Rectal smooth muscle tissue (tissue), 1 donor: ENCODE measurements around the gene FERMT1.

Source experiments
- H3K27ac ChIP-seq: one replicate; pipeline ENCODE4 v1.7.0; 2013; ENCODE audit warnings: low read depth, low read length, inconsistent platforms
- H3K27me3 ChIP-seq: one replicate; pipeline ENCODE4 v1.7.0; 2013; ENCODE audit warnings: low read length; ENCODE audit not compliant: control insufficient read depth, insufficient read depth
- H3K36me3 ChIP-seq: one replicate; pipeline ENCODE4 v1.7.0; 2013; ENCODE audit warnings: low read length; ENCODE audit not compliant: control insufficient read depth, insufficient read depth
- H3K4me1 ChIP-seq: one replicate; pipeline ENCODE4 v1.7.0; 2013; ENCODE audit warnings: low read length; ENCODE audit not compliant: control insufficient read depth, insufficient read depth
- H3K4me3 ChIP-seq: one replicate; pipeline ENCODE4 v1.7.0; 2013; ENCODE audit warnings: low read length
- H3K9ac ChIP-seq: one replicate; pipeline ENCODE4 v1.7.0; 2013; ENCODE audit warnings: low read length

The FERMT1 gene, protein sequence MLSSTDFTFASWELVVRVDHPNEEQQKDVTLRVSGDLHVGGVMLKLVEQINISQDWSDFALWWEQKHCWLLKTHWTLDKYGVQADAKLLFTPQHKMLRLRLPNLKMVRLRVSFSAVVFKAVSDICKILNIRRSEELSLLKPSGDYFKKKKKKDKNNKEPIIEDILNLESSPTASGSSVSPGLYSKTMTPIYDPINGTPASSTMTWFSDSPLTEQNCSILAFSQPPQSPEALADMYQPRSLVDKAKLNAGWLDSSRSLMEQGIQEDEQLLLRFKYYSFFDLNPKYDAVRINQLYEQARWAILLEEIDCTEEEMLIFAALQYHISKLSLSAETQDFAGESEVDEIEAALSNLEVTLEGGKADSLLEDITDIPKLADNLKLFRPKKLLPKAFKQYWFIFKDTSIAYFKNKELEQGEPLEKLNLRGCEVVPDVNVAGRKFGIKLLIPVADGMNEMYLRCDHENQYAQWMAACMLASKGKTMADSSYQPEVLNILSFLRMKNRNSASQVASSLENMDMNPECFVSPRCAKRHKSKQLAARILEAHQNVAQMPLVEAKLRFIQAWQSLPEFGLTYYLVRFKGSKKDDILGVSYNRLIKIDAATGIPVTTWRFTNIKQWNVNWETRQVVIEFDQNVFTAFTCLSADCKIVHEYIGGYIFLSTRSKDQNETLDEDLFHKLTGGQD

DNA sequence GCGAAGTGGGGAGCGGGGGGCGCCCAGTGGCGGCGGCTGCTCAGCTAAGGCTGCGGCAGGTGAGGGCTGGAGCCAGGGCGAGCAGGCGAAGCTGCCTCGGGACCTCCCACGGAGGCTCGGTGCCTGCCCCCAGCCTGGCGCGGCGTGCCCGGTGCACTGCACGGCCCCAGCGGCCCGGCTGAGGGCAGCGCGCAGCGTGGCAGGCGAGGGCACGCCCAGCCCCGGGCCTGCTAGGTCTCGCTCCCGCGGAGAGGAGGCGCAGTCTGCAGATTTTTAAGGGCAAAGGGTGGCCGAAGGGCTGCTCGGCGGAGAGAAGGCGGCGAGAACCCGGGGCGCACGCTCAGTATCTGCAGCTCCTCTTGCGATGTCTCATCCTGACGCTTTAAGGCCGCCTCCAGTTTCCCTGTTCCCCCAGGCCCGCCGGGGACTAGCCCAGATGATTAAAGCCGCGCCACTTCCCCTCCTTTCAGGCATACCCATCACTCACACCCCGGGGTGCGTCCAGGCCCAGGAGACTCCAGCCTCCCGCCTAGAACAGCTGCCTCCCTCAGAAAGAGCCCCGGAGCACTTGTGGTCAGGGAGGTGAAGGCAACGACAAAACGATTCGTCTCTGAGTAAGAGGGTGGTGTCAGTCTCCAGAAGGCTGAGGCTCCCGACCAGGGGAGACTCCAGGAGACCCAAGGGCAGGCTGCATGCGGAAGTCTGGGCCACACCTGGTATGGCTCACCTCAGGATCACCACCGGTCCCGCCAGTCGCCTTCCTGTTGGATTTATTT is at the start of gene FERMT1:
TSS of gene FERMT1 (minus strand) at position 158 of the 776 bp plus-strand sequence. CDS start 3,476 bp downstream, outside the sequence.
- H3K27me3 ChIP-seq = no peaks in the 10 kb centered on the region
- H3K27ac ChIP-seq = no peak within 1 kb of the TSS
- H3K4me1 ChIP-seq = no peaks in the 10 kb centered on the region
- H3K9ac ChIP-seq = no peak within 1 kb of the TSS
- H3K4me3 ChIP-seq = peak within 1 kb of the TSS; percentile 67
- H3K36me3 ChIP-seq = no peaks in the 10 kb centered on the region

DNA sequence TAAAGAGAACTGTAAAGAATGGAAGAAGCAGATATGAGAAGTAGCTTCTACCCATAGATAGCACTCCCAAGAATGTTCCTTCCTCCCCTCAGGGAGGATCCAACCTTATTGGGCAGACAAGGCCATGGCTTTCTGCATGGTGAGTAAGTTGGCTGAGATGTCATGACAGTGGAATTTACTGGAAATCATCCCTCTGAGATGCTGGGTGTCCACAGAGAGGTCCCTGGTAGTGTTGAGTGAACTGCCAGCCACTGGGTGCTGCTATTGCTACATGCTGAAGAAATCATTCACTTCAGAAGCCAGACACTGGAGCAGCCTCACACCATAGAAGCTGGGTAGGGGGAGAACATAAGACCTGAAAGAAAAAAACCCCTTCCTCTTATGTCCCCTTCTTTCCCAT is 46.4 kb upstream of the FERMT1 start:
- Histone ChIP-seq H3K9ac (no peak overlapping the region), H3K27me3 (no peaks in the 10 kb centered on the region), H3K4me1 (peaks cover 2% of the 10 kb centered on the region), H3K36me3 (no peaks in the 10 kb centered on the region), H3K4me3 (no peak overlapping the region), H3K27ac (no peak overlapping the region)

DNA sequence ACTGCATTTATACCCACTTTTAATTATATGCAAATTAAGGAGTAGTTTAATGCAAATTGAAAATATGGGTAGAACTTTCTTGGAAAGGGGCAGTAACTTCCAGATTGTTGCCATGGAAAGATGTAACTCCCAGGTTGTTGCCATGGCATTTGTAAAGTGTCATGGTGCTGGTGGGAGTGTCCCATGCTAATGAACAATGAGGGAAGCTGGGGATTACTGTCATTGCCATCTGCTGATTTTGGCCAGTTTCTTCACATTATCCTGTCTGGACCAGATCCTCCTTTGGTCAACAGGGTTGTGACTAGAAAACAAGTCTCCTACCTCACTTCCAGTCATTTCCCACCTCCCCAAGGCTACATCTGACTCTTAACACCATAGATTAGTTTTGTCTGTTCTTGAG is 45.4 kb upstream of the FERMT1 start:
- Histone ChIP-seq H3K36me3 (no peaks in the 10 kb centered on the region), H3K9ac (no peak overlapping the region), H3K27ac (no peak overlapping the region), H3K27me3 (no peaks in the 10 kb centered on the region), H3K4me3 (no peak overlapping the region), H3K4me1 (peaks cover 2% of the 10 kb centered on the region)

DNA sequence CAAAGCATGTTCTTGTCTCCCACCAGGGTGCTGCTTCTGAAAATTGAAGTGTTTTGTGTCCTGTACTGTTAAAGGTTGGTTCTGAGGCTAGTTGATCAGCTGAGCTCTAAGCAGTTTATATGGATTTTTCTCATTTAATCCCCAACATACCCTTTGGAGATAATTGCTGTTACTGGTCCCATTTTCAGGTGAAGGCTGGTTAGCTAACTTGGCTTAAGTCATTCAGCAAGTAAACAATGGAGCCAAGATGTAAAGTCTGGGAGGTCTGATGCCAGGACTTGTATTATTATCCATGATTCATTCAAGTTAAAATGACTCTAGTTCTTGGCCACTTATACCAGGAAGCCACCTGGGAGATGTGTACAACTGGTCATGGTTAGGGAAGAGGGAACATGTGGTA is 42.5 kb upstream of the FERMT1 start:
- Histone ChIP-seq H3K4me1 (peaks cover 2% of the 10 kb centered on the region), H3K27ac (no peak overlapping the region)

DNA sequence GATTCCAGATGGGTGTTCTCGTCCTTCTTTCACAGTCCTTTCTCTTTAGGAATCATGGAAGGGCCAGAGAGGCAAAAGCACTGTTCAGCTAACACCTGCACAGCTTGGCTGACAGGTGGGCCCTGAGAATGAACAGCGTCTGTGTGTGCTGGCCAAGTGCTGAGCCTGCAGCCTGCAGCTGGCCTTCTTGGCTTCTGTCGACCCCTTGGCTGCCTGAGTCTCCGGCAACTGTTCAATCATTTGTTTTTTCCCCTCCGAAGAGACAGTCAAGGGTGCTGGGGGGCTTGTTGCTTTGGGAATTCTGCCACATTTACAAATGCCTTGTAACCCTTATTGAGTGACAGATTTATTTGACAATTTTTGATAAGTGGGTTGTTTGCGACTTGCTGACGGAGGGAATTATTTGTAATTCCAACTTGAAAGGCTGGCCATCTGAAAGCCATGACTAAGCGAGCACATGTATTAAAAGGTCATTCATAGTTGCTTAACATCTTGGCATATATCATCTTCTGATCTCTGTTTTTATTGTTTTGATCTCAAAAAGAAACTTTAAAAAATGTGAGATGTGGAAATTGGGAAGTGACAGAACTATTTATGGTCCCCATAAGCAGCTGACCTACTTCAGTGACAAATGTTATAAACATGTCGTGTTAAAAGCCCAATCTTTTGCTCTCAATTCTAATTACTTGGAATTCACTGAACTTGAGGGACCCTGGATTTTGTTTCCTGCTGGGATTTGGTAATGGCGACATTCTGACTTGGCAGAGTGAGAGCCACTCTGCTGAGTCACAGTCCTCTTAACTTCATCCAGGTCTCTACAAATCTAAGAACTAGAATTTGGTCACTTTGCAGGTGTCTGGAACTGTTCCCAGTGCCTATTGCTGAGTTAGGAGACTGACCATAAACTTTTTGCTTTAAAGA is 41.9 kb upstream of the FERMT1 start:
- Histone ChIP-seq H3K4me1 (peaks cover 2% of the 10 kb centered on the region), H3K27ac (no peak overlapping the region), H3K27me3 (peaks cover 2% of the 10 kb centered on the region), H3K36me3 (no peaks in the 10 kb centered on the region), H3K9ac (no peak overlapping the region), H3K4me3 (no peak overlapping the region)

More for the DNA sequence above, 42.5 kb upstream of the FERMT1 start:
- H3K36me3 ChIP-seq = no peaks in the 10 kb centered on the region
- H3K27me3 ChIP-seq = peaks cover 2% of the 10 kb centered on the region
- H3K4me3 ChIP-seq = no peak overlapping the region
- no peak overlapping the region for H3K9ac ChIP-seq

DNA sequence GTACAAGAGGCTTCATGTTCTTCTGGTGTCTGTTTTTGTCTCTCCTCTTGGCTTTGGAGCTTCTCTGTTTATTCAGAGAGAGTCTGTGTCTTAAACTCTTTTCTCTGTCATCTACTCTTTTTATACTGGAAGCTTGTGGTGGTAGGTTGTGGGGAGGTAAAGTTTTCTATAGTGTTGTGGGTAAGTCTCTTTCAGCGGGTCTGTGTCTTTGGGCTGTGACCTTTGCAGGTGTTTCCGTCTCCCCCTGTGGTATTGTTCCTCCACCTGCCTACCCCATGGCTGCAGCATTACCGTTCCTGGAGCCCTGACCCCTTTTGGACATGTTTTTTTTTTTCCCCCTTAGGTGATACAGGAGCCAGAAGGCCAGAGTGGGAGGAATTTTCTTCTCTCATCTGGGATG is 37.9 kb upstream of the FERMT1 start:
- H3K9ac ChIP-seq = no peak overlapping the region
- no peak overlapping the region for H3K27ac ChIP-seq
- H3K4me3 ChIP-seq = no peak overlapping the region
- no peaks in the 10 kb centered on the region for H3K36me3 ChIP-seq
- peaks cover 2% of the 10 kb centered on the region for H3K4me1 ChIP-seq
- H3K27me3 ChIP-seq = peaks cover 2% of the 10 kb centered on the region

DNA sequence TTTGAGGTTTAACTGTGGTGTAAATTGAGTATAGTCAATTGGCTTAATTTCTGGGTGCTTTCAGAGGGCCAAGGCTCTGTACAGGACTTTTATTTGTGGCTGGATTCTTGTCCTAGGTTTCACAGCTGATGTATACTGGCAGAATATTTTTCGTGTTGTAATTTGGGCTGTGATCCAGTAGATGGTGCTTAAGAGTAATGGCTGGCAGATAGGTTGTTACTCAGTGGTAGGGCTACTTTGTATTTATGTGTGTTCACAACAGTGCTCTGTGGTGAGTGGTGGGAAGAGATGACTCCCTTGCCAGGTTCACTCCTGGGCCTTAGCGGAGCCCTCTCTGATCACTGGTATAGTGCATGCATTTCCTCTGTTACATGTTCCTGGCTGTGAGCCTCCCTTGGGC is 34.5 kb upstream of the FERMT1 start:
- no peak overlapping the region for H3K27ac ChIP-seq
- H3K4me3 ChIP-seq = no peak overlapping the region
- no peaks in the 10 kb centered on the region for H3K27me3 ChIP-seq
- no peaks in the 10 kb centered on the region for H3K36me3 ChIP-seq
- no peak overlapping the region for H3K9ac ChIP-seq
- H3K4me1 ChIP-seq = no peaks in the 10 kb centered on the region

DNA sequence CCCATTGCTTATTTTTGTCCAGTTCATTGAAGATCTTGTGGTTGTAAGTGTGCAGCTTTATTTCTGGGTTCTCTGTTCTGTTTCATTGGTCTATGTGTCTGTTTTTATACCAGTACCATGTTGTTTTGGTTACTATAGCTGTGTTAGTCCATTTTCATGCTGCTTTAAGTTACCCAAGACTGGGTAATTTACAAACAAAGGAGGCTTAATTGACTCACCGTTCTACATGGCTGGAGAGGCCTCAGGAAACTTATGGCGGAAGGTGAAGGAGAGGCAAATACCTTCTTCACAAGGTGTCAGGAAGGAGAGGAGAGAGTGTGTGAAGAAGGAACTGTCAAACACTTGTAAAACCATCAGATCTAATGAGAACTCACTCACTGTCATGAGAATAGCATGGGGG is 29.9 kb upstream of the FERMT1 start:
- Histone ChIP-seq H3K27ac (no peak overlapping the region), H3K4me1 (no peaks in the 10 kb centered on the region), H3K9ac (no peak overlapping the region), H3K4me3 (no peak overlapping the region), H3K27me3 (no peaks in the 10 kb centered on the region), H3K36me3 (no peaks in the 10 kb centered on the region)

DNA sequence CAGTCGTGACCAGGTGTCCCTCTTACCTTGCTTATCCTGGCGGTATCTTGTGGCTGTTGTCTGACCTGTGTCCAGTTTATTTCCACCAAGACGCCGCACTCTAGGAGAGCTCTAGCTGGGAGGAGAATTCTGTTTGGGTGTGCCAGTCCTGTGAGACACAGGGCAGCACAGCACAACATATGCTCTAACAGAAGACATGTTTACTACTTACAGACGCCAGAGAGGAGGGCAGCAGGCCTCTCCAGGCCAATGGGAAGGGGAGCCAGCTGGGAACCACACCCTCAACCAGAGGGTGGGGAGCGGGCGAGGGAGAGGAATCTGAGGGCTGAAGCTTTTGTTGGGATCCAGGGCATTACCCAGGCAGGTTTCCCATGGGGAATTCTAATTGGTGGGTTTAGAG is 25.2 kb upstream of the FERMT1 start:
- H3K36me3 ChIP-seq = no peaks in the 10 kb centered on the region
- no peak overlapping the region for H3K27ac ChIP-seq
- H3K4me1 ChIP-seq = no peaks in the 10 kb centered on the region
- H3K9ac ChIP-seq = no peak overlapping the region
- no peak overlapping the region for H3K4me3 ChIP-seq
- H3K27me3 ChIP-seq = no peaks in the 10 kb centered on the region

DNA sequence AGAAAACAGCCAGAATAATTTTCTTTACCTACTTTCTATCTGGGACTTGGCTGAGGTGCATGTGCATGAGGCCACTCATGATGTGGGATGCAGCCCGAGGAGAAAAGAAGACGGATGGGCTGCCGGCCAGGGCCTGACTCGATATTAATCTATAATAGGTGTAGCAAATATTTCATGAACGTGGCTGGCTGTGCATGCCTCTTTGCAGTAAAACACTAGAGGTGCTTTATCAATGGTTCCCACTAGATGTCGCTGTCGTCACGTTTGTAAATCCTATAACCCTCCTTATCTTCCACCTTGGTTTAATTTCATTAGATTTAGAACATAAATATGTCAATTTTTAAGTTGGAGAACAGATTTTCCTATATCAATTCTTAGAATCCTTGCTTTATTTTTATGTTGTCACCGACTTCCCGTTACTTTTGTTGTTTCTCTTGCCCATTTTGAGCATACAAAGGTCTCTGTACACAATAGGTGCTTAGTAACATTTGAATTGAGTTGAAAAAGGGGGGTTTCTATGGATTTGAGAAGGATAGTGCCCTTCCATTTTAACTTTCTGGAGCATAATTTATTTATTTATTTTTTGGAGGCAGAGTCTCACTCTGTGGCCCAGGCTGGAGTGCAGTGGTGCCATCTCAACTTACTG is 19.6 kb upstream of the FERMT1 start:
- H3K4me1 ChIP-seq = no peaks in the 10 kb centered on the region

DNA sequence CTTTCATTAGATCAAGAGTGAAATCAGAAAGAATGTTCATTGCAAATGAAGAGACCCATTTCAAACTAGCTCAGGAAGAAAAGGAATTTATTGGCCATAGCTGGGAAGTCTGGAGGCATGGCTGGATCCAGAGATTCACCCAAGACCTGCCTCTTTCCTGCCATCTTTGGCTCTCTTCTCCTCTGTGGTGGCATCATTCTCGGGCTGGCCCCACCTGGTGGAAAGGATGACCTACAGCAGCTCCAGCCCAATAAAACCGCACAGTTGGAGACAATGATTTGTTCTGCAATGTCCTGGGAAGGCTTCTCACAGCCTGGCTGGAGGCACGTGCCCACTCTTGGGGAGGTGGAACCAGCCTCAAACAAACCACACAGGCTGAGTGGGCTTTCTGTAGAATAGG is 18.1 kb upstream of the FERMT1 start:
- Histone ChIP-seq H3K36me3 (no peaks in the 10 kb centered on the region), H3K27me3 (no peaks in the 10 kb centered on the region), H3K9ac (no peak overlapping the region), H3K4me1 (no peaks in the 10 kb centered on the region), H3K27ac (no peak overlapping the region), H3K4me3 (no peak overlapping the region)

More for the DNA sequence above, 19.6 kb upstream of the FERMT1 start:
- Histone ChIP-seq H3K36me3 (no peaks in the 10 kb centered on the region), H3K27ac (no peak overlapping the region), H3K9ac (no peak overlapping the region), H3K4me3 (no peak overlapping the region), H3K27me3 (no peaks in the 10 kb centered on the region)
